Stimulated activated CD8-positive, alpha-beta memory T cell treated with anti-CD3 and anti-CD28 coated beads, Interleukin-15, amount 100 ng/mL, for 48 hours (primary cell): ENCODE data around the gene B3GAT3.
"Not testable (repeated sequence)": the region's sequence is repeated elsewhere in the genome, so short reads cannot be mapped to it uniquely, and the experiment has no call there.

Source experiments
- DNase-seq, 2 donors: peaks; one replicate each; pipeline ENCODE4 v3.0.0-alpha.2; 2020; ENCODE audit warnings: low read depth in 2 of 2

Gene B3GAT3

DNA sequence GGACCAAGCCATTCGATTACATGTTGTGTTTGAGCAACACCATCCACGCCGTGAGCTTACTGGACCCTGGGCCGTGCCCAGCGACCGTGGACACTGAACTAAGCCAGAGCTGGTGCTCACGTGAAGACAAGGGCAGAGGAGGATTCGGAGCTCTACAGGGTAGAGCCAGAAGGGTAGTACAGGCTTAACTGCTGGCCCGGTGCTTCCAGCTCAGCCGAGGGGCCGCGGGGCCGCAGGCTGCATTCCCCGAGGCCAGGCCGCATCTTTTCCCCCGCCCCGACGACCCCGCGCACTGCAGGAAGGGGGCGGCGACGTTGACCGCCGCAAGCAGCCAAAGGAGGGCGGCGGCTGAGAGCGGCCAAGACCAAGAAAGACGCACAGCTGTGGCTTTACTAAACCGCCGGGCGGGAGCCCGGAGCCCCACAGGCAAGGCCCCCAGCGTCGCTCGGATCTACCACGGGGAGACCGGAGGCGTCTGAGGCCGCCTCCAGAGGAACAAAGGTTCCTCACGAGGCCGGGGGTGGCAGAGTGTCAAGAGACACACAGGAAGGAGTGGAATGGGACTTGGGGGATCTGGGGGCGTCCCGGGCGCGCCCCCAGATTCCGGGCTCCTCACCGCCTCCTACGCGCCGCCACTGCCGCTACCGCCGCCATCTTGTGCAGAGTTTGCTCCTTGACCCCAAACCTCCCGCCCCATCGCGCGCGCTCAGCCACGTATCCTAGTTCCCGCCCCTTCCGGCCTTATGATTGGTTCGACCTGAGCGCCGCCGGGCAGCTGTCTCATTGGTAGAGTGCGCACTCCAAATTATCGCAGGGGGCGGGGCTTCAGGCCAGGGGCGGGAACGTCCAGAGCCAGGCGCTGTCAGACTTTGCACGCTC is 24.4 kb upstream of the B3GAT3 start, which contains the start of gene GANAB:
GANAB (minus strand) TSS at position 668 of the 879 bp plus-strand sequence; CDS start at position 654, 14 bp downstream.
- DNase-seq: peak; percentile 99

DNA sequence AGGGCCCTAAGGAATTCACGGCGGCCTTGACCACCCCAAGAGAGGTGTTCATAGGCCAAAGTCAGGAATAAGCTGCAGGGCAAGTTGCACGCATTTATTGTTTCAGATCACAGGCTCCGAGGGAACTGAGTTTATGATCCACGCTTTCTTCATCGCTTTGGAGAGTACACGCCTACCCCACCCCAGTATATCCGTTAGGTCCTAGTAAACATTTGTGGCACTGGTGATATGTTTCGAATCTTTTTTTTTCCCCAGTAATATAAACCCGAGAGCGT is 23.8 kb upstream of the B3GAT3 start:
- no peak for DNase-seq

DNA sequence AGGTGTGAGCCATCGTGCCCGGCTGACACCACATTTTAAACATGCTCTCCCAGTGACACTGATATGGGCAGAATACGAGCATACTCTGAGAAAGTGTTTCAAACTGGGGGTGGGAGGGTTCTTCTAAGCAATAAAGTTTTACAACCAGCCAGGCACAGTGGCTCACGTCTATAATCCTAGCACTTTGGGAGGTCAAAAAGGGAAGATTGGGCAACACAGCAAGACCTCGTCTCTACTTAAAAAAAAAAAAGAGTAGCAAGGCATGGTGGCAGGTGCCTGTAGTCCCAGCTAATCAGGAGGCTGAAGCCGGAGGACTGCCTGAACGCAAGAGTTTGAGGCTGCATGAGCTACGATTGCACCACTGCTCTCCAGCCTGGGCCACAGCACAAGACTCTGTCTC is 22.4 kb upstream of the B3GAT3 start:
- DNase-seq: no peak

DNA sequence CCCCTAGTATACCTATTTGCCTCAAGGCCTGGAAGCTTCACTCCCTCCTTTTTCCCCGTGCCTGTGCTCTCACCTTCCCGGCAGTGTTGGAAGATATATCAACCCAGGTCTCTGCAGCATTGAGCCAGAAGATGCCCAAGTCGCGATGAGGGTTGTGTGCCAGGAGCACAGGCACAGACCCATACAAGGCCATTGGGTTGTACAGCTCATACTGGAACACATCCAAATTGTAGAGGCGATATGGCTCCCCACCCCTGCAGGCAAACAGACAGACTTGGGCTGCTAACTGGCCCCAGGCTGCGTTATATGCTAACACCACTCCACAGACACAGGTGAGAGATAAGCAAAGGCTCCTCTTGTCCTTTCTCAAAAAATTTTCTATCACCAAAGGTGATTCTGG is 10.7 kb upstream of the B3GAT3 start:
- DNase-seq: no peak

DNA sequence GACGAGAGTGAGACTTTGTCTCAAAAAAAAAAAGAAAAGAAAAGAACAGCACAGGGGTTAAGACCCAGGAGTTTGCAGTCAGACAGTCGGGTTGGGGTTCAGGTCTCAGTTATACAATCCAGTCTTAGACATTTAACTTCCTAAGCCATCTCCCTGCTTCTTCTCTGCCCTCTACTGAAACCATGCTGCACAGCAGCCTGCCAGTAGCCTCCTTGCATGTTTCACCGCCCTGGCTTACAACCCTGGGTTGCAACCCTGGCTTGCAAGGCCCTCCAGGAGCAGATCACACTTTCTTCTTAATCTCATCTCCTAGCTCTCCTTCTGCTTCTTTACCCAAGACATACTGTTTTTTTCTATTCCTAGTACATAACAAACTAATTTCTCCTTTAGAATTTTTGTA is 5.9 kb upstream of the B3GAT3 start:
- no peak for DNase-seq

DNA sequence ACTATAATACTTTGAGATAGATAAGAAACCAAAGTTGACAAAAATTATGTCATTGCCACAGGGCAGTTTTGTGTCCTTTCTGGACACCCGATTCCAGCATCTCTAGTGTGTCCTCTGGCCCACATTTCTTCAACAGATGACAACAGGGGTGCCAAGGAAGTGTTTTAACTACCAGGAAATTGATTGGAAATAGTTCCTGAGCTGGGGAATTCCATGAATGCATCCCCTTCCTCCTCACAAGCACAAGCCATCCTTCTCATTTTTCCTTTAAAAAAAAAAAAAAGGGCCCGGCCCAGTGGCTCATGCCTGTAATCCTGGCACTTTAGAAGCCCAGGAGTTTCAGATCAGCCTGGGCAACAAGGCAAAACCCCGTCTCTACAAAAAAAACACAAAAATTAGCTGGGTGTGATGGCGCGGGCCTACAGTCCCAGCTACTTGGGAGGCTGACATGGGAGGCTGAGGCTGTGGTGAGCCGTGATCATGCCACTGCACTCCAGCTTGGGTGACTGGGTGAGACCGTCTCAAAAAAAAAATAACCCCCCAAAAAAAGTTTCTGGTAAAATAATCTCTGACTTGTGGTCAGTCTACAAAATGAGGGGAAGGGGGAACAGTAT is 797 bp upstream of the B3GAT3 start:
- no peak for DNase-seq

DNA sequence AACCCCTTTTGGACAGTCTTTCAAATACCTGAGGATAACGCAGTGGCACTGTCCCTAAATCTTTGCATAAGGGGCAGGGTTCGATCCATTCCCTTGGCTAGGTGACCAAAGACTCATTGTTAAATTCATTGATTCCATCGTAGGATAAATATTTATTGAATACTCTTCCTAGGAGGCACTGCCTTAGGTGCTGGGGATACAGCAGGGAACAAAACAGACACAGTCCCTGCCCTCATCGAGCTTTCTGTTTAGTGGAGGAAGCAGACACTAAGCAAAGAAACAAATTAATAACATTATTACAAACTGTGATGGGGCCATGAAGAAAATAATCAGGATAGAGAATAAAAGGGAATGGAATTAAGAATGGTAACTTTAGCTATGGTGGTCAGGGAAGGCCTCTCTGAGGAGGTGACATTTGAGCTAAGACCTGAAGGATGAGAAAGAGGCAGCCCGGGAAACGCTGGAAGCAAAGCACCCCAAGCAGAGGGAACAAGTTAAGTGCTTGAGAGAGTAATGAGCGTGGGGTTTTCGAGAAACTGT is 689 bp downstream of the B3GAT3 start:
- DNase-seq: no peak

DNA sequence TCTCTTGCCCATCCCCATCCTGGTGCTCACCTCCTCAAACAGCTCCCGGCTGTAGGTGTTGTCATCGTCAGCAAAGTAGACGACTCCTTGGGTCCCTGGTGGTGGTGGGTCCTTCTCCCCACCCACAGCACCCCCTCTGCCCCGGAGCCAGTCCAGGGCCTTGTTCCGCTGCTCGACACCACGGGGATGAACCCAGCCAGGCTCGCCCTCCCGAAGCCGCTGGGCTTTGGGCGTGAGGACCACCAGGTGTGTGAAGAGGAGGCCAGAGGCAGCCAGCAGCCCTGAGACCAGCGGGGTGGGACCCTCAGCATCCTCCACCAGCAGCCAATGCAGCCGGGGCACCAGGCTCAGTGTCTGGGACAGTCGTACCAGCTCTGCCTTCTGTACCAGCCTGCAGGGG is 4.8 kb downstream of the B3GAT3 start:
- not testable (repeated sequence) for DNase-seq

DNA sequence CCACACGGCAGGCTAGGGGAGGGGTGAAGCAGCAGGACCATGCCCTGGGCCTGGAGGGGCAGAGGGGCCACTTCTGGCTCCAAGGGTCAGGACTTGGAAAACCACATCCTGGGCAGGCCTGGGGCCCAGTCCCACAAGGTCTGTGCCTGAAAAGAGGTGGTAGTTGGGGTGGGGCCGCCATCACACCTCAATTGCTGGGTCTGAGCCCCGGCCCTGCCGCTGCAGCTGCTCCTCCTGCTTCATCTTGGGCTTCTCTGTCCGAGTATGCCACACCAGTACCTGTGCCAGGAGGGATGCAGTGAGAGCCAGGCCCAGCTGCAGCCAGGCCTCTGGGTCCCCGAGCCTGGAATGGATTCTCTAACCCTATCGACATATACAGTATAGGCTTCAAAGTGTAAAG is 6.3 kb downstream of the B3GAT3 start:
- DNase-seq: no peak

DNA sequence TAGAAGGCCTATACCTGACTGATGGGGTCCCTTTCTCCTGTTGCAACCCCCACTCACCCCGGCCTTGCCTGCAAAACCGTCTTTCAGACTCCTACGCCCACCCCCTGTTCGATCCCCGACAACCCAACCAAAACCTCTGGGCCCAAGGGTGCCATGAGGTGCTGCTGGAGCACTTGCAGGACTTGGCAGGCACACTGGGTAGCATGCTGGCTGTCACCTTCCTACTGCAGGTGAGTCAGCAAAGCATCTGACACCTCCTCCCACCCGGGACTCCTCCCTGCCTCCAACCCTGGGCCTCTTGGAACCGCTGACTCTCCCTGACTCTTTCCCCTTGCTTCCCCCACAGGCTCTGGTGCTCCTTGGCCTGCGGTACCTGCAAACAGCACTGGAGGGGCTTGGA is 7.5 kb downstream of the B3GAT3 start:
- peak in 1 of 2 donors; percentile 28 for DNase-seq

DNA sequence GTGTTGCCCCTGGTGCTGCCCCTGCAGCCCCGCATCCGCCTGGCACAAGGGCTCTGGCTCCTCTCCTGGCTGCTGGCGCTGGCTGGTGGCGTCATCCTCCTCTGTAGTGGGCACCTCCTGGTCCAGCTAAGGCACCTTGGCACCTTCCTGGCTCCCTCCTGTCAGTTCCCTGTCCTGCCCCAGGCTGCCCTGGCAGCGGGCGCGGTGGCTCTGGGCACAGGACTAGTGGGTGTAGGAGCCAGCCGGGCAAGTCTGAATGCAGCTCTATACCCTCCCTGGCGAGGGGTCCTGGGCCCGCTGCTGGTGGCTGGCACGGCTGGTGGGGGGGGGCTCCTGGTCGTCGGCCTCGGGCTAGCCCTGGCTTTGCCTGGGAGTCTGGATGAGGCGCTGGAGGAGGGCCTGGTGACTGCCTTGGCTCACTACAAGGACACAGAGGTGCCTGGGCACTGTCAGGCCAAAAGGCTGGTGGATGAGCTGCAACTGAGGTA is 8.5 kb downstream of the B3GAT3 start:
- DNase-seq: no peak

DNA sequence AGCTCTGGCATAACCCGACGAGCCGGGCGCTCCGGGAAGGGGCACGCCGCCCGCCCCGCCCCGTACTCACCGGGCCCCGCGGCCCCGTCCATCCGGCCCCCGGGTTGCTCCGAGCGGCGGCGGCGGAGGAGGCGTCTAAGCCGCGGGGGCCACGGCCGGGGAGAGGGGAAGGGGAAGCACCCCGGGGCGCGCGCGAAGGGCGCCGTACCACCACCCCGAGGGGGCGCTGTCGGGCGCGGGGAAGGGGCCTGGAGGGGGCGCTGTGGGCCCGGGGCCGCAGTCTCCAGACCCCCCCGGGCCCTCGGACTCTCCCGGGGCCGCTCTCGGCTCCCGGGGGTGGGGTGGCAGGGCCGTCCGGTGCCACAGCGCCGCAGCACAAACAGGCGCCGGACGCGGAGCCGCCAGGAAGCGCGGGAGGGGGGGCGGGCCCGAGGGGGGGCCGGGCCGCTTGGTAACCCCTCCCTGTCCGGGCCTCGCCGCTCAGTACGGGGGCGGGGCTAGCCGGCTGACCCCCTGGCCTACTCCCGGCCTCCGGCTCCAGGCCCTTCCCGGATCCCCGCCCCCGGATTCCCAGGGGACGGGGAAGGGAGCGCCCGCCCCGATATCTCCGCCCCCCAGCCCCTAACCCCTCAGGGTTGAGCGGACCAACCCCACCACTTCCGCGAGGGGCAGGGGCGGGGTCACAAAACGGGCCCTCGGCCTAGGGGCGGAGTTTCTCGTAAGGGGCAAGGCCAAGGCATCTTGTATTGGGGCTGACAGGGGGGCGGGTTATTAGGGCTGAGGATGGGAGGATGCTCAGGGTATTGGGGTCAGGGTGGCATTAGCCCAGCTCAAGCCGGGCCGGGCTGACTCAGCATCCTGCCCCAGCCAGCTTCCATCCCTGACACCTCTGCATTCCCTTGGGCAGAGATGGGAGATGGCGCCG is 9.2 kb downstream of the B3GAT3 start, which contains the start of the genes EML3 and ROM1:
EML3 (minus strand) TSS at position 410 of the 925 bp plus-strand sequence; CDS start at position 92, 318 bp downstream.
ROM1 (plus strand) TSS at position 892 of the 925 bp plus-strand sequence; CDS start at position 917, 25 bp downstream.
- peak; percentile 80 for DNase-seq

DNA sequence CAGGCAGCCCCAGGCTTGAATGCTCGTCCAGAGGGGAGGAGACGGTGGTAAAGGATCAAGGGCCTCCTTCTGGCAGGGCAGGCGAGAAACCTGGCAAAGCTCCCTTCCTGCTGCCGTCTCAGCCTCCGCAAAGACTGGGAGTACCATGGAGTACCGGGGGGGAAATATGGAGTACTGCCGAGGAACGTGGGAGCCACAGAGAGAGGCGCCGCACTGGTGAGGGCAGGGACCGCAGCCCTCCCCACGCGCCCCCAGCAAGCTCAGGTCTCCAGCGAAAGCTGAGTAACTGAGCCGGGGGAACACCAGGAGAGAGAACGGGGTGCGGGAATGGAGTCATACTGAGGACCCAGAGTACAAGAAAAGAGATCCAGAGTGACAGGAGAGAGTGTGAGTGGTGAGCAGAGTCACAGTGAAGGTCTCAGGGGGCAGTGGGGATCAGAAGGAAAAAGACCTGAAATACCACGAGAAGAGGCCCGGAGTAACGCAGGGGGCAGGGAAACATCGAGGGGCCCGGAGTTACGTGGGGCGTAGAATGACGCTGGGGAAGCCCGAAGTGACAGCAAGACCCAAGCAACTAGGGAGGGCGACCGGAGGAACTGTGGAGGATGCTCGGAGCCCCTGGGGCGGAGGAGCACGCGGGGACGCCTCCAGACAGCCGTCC is 10.0 kb downstream of the B3GAT3 start:
- peak in 1 of 2 donors; percentile 44 for DNase-seq

DNA sequence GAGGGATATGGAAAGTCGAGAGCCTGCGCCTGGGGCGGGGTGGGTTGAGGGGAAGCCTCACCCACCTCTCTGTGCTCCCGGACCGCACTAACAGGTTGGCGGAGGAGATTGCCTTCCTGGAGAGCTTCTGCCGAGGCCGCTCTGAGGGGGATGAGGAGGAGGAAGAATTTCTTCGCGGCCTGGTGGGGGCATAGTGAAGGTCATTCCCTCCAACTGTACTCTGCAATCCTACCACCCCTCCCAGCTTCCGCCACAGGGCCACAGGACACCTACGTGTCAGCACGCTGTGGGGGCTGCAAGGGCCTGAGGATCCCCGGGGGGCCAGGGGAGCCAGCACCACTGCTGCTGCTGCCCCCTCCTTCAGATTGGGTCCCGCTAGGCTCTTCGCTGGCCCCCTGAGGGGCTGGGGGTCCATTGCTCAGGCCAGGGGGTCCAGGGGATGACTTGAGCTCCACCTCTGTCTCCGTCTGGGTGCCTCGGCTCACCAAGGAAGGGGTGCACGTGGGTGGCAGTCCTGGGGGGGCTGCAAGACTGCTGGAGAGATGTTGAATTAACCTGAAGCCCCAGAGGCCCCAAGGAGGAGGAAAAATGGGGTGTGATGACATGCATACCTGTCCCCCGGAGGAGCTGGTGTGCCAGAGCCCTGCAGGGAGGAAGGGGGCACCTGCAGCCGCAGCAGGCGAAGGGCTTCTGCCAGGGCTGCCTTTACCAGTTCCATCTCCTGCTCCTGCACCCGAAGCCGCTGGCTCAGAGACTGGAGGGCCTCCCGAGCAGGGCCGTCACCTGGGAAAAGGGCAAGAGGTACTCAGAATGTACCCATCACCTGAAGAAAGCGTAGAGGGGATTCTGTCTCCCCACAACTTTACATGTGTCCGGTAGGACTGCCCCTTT is 10.7 kb downstream of the B3GAT3 start:
- DNase-seq: no peak

DNA sequence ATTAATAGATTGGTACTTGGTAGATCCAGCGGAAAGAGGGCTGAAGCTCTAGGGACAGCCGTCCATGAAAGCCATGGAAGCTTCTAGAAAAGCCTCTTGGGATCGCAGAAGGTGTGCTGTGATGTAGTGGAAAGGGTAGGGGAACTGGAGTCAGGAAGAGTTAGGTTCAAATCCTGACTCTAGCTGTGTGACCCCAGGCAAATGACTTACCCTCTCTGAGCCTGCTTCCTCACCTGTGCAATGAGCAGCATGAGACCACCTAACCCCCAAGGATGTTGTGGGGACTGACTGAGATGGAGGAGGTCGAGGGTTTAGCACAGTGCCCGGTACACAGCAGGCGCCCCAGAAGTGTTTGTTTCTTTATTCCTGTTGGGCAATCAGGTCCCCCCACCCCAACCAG is 11.4 kb downstream of the B3GAT3 start:
- DNase-seq: no peak

DNA sequence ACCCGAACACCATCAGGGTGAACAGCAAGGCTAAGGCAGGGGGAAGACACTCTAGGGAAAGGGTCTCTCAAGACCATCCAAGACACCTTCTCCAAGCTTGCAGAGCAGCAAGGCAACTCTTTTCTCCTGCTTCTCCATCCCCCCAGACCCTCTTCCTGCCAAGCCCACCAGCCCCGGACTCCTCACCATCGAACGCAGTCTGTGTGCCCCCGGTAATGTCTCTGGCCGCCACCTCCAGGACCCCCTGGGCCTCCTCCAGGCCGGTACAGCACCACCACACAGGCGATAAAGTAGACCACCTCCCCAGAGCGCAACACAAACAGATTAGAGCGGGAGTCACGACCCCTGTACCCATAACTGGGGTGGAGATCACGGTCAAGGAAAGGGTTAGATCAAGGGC is 13.0 kb downstream of the B3GAT3 start:
- no peak for DNase-seq

DNA sequence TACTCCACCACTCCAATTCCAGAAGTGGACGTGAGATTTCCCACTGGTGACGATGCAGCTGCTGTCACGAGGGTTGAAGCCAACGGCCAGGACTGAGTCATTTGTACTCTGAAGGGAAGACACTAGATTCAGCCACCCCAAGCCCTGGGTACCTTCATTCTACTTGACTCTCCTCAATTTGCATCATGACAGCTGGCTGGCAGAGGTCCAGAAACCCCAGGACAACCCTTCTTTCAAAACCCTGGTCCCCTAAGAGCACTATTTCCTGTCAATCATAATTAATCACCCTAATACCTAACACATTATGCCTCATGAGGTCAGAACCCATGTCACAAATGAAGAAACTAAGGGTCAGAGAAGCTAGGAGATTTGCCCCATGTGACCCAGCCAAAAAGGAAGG is 14.1 kb downstream of the B3GAT3 start:
- DNase-seq: no peak

DNA sequence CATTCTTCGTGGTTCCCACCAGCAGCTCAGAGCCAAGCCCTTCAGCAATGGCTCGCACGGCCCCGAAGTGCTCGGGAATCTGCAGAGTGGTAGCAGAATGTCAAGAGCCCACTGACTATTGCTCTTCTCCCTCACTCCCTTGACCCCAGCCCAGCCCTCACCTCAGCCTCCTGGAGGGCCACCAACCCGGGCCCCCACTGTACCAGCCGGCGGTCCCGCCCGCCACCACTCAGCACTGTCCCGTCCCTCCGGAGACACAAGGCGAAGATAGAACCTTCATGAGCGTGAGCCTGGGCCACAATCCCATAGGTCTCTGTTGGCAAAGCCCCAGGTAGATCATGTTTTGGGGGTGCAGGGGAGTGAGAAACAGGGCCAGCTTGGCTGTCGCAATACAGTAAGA is 15.9 kb downstream of the B3GAT3 start:
- no peak for DNase-seq

DNA sequence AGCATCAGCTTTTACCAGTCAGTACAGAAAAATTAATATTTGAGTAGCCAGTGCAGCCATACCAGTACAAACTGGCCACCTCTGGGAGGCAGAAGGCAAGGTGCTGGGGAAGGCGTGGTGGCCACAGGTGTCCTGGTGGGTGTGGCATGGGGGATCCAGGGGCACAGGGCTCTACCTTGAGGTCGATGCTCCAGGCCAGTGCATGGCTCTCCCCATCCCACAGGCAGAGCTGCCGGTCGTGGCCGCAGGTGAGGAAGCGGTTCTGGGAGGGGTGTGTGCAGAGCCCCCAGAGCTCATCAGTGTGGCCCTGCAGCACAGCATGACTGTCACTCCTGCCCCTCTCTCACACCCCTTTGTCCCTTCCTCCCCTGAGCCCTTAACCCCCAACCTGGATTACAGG is 16.3 kb downstream of the B3GAT3 start:
- no peak for DNase-seq

DNA sequence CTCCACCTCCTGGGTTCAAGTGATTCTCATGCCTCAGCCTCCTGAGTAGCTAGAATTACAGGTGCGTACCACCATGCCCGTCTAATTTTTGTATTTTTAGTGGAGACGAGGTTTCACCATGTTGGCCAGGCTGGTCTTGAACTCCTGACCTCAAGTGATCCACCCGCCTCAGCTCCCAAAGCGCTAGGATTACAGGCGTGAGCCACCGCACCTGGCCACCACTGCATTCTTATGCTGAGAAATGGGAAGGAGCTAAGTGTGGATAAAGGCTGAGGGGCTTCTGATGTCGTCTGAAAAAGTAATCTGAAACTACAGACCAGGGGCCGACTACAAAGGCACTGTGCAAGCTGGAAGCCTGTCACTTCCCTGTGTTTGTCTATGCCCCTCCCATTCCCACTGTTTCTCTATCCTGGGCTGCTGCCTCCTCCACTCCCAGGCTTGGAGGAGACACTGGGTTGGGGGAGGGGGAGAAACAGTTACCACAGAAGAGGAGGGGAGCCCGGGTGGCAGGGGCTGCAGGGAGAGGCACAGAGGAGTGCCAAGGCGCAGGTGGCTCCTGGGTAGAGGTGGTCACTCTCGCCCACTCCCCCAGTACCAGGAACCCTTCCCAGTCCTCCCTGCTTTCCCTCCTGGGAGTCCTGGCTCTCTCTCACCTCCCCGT is 17.2 kb downstream of the B3GAT3 start:
- no peak for DNase-seq
